Sigmoid colon (tissue), 4 donors: ENCODE results near the gene MAST2.

Experiments used
- EP300 ChIP-seq, 4 donors: sonication (generic); formaldehyde crosslinking; IDR thresholded peaks; one replicate each; pipeline ENCODE4 v1.6.1; 2017; ENCODE audit warnings: antibody characterized with exemption in 4 of 4
- POLR2A ChIP-seq, 2 donors: fragments of 450-650 bp; IDR thresholded peaks; one replicate each; pipeline ENCODE4 v1.6.1; 2016; ENCODE audit warnings: antibody characterized with exemption in 2 of 2, mild to moderate bottlenecking in 2 of 2, moderate library complexity in 2 of 2
- TF ChIP-seq, protein P1 (sequence below), 4 experiments: fragments of 450-650 bp in 3 of 4; fragments of 200-600 bp in 1 of 4; IDR thresholded peaks; one replicate each; pipeline ENCODE4 v1.5.1; 2016 to 2019; ENCODE audit warnings: antibody characterized with exemption in 4 of 4, mild to moderate bottlenecking in 3 of 4, moderate library complexity in 2 of 4

DNA sequence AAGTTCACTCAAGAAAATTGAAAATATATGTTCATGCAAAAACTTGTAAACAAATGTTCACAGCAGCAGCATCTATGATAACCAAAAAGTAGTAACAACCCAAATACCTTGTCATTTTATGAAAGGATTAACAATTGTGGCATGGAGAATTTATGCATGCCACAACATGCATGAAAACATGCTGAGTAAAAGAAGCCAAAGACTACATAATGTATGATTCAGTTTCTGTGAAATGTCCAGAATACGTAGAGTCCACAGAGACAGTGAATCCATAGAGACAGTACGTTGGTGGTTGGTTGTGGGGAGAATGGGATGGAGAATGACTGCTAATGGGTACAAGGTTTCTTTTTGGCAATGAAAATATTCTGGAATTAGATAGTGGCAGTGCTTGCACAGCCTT, 148.7 kb downstream of the MAST2 start:
- TF ChIP-seq POLR2A (IDR thresholded peaks at IDR 0.05) (no peak), EP300 (IDR thresholded peaks at IDR 0.05) (no peak)
- TF ChIP-seq, protein P1, sequence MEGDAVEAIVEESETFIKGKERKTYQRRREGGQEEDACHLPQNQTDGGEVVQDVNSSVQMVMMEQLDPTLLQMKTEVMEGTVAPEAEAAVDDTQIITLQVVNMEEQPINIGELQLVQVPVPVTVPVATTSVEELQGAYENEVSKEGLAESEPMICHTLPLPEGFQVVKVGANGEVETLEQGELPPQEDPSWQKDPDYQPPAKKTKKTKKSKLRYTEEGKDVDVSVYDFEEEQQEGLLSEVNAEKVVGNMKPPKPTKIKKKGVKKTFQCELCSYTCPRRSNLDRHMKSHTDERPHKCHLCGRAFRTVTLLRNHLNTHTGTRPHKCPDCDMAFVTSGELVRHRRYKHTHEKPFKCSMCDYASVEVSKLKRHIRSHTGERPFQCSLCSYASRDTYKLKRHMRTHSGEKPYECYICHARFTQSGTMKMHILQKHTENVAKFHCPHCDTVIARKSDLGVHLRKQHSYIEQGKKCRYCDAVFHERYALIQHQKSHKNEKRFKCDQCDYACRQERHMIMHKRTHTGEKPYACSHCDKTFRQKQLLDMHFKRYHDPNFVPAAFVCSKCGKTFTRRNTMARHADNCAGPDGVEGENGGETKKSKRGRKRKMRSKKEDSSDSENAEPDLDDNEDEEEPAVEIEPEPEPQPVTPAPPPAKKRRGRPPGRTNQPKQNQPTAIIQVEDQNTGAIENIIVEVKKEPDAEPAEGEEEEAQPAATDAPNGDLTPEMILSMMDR (IDR thresholded peaks at IDR 0.05) = no peak
